Astrocyte of the spinal cord (primary cell): Measurements from ENCODE around the gene FBN3.

Source experiments
- DNase-seq: peaks from one replicate; pipeline ENCODE4 v3.0.0; 2011; ENCODE audit warnings: low read depth, low spot score
- H3K4me3 ChIP-seq: 2 replicates; pipeline ENCODE4 v1.5.1; 2011; ENCODE audit warnings: low read depth, mild to moderate bottlenecking, low read length, moderate library complexity
- CTCF ChIP-seq: IDR thresholded peaks from 2 replicates; pipeline ENCODE4 v1.5.1; 2012; ENCODE audit warnings: low read depth, mild to moderate bottlenecking, low read length, inconsistent platforms
- in situ Hi-C: cut with HindIII; loops from 2 replicates; pipeline ENCODE4 v1.10.0; 2017; ENCODE audit warnings: low sequenced_read_pairs

Gene FBN3

GRCh38 chr19:8142513-8142900 is 6.9 kb downstream of the FBN3 start:
- in situ Hi-C loops, result no loop called here
- no peak for DNase-seq
- H3K4me3 ChIP-seq, result no peak overlapping the region
- TF ChIP-seq CTCF, result no peak

GRCh38 chr19:8141726-8142512 is 7.5 kb downstream of the FBN3 start:
- H3K4me3 ChIP-seq, result no peak overlapping the region
- no peak for DNase-seq
- TF ChIP-seq CTCF, result no peak
- in situ Hi-C loops, result no loop called here

- in situ Hi-C loops, result no loop called here
- no peak for TF ChIP-seq CTCF
- DNase-seq, result no peak
- no peak overlapping the region for H3K4me3 ChIP-seq
Measured at GRCh38 chr19:8138201-8138600, 11.2 kb downstream of the FBN3 start.

- no peak for DNase-seq
- in situ Hi-C loops, result no loop called here
- H3K4me3 ChIP-seq, result no peak overlapping the region
- TF ChIP-seq CTCF, result no peak
Measured at GRCh38 chr19:8137425-8137824, 12.0 kb downstream of the FBN3 start.

GRCh38 chr19:8135946-8136618 is 13.3 kb downstream of the FBN3 start:
- TF ChIP-seq CTCF, result no peak
- no peak overlapping the region for H3K4me3 ChIP-seq
- DNase-seq, result no peak
- in situ Hi-C loops, result no loop called here

- no peak for DNase-seq
- no peak overlapping the region for H3K4me3 ChIP-seq
- in situ Hi-C loops, result no loop called here
- no peak for TF ChIP-seq CTCF
Measured at GRCh38 chr19:8132858-8133458, 16.4 kb downstream of the FBN3 start.
